Amniotic stem cell (primary cell): ENCODE results near the gene SPAG4.

Experiments
- DNase-seq: peaks from one replicate; lab custom pipeline; 2025; lab: John Stamatoyannopoulos, UW

Gene SPAG4

DNA sequence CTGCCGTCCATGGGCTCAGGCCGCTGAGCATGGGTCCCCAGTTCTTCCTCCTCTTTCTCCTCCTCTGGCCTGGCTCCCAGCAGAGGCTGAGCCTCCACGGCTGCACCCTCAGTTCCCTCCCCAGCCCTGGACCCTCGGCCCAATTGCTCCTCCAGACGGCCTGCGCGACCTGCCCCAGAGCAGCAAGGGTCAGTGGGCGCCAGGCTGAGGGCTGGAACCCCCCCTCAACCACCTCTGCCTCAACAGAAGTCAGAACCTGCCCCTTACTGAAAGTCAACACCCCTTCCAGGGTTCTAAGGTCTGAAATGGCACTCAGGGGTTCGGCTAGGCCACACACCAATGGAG, 15.9 kb upstream of the SPAG4 start:
- DNase-seq = no peak

DNA sequence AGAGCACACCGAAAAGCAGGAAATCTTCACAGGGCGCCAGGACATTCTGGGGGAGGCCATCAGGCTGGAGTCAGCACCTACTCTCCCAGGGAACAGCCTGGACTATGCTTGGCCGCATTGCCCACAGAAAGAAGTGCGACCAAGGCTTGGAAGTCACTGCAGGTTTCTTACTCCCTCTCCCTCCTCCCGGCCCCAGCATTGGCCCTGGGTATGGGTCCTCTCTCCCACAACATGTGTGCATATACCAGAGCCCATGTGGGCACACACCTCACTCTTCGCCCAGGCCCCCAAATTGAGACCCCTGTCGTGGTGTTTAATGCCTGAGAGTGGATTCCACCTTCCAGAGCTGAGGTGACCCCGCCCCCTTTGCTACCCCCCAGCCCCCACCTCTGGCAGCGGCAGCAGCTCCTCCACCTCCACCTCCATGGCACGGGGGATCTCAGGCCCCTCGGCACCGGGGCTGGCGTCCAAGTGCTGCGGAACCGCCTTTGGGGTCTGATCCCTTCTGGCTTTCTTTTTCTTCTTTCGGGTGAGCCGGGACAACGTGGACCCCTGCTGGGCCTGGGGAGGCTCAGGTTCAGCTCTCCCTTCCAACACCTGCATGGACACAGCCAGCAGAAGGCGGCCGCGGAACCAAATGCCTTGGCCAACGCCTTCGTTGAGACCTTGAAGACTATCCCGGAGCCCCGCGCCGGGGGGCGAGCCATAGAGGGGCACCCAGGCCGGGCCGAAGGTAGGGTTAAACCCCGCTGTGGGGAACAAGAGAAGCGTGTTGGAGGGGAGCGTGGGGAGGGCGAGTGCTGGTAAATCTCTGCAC, 15.2 kb upstream of the SPAG4 start:
- no peak for DNase-seq

- no peak for DNase-seq
Measured at GRCh38 chr20:35600993-35601973, 14.3 kb upstream of the SPAG4 start.

- DNase-seq = no peak
Measured at GRCh38 chr20:35601990-35602389, 13.6 kb upstream of the SPAG4 start.

DNA sequence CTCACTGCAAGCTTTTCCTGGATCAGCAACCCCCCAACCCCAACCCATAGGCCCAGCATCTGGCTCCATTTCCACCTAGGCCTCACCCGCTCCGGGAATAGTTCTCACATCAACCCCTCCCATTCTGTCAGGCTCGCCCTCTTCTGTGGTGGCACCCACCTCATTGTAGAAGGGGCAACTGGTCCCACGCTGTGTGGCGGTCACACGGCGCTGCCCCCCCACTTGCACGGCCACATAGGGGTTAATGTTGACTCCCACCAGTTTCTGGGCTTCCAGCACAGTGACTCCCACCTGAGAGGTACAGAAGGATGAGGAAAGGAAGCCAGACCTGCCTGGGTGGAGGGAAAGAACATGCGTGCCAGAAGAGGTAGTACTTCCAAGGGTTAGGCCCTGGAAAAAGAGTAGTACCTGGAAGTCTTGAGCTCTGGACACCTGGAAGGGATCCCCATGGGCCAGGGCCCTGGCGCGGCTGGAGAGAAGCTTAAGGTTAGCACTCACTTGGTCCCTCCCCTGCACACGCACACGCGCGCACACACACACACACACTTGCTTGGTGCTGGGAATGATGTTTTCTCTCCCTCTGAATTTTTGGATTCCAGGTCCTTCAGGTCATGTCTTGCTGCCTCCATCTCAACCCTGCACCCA, 12.7 kb upstream of the SPAG4 start:
- no peak for DNase-seq

DNA sequence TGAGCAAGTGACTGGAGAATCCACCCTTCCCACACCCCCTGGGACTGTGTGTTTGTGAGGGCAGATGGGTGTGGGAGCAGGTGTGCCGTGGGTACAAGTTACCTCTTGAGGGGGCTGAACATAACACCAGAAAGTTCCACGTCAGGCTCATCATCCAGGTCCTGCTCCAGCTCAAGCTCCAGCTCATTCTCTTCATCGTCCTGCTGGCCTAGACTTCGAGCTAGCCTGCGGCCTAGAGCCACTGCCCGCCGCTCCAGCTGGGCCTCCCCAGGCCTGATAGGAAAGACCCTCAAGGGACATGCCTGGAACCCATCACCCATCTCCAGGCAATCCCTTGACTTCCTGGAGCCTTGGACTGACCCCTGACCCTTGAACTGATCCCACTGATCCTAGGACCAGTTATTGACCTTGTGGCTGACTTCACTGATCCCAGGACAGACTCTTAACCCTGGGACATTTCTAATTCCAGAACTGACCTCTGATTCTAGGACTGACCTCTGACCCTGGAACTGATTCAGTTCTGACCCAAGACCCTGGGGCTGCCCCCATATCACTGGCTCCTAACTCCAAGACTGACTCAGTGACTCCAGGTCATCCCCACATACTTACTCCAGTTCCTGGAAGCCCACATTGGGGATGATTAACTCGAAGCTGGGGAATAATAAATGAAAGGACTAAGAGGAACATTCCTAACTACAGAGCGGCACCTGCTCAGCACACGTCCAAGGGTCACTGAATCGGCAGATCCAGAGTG, 11.8 kb upstream of the SPAG4 start:
- no peak for DNase-seq

DNA sequence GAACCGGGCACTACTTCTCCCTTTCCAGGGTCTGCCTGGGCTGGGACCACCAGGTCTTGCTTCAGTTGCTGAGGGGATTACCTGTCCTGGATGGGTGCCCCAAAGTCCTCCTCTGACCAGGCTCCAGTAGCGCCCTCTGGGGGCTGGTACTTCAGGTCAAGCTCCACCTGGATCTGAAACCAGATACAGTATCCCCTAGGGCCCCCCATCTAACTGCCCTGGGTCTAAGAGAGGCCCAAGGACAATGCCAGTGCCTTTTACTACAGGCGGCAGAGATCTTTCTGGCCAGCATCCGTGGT, 11.2 kb upstream of the SPAG4 start:
- DNase-seq = no peak

- DNase-seq = no peak
Measured at GRCh38 chr20:35606127-35606526, 9.5 kb upstream of the SPAG4 start.

DNA sequence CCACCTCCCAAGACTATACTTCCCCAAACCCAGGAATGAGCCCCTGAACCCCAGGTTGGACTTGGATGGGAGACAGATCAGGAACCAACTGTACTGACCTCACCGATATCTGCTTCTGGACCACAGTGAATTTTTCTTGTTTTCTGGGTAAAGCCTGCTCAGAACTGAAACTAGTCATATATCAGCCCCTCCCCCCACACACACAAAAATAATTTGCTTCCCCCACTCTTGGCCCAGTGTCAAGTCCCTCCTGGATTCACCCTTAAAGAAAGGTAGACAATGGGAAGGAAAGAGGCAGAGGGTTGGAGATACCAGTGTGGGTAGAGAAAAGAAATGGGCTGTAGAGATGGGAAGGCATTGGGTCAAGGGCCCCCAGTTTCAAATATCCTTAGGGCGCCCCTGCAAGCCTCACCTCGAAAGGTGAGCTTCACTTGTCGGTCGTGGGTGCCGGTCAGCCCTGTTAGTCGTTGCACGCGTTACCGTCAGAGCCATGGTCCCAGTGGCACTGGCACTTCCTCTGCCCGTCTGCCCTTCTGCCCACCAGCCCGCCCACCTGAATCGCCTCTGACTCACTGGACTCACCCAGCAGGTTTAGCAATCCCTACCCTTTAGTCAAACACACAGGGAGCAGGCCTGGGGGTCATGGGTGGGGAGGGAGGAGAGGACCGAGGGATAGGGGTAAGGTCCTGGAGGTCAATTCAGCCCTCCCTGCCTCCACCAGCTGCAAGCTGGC, 8.5 kb upstream of the SPAG4 start:
- DNase-seq = no peak

DNA sequence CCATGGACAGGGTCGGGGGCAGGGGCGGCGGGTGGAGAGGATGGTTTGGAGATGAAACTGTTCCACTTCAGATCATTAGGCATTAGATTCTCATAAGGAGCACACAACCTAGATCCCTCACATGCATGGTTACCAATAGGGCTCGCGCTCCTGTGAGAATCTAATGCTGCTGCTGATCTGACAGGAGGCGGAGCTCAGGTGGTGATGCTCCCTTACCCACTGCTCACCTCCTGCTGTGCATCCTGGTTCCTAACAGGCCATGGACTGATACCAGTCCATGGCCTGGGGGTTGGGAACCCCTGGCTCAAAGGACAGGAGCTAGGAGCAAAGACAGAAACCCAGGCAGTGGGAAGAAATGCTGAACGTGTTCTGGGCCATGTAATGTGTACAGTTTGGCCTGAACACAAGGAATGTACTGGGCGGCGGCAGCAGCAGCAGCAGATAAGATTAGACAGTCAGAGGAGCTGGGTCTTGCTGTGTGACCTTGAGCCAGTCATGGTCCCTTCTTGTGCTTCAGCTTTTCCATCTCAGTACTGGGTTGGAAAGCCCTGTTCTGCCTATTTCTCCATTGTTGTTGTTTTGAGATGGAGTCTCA, 4.7 kb upstream of the SPAG4 start:
- DNase-seq = no peak

DNA sequence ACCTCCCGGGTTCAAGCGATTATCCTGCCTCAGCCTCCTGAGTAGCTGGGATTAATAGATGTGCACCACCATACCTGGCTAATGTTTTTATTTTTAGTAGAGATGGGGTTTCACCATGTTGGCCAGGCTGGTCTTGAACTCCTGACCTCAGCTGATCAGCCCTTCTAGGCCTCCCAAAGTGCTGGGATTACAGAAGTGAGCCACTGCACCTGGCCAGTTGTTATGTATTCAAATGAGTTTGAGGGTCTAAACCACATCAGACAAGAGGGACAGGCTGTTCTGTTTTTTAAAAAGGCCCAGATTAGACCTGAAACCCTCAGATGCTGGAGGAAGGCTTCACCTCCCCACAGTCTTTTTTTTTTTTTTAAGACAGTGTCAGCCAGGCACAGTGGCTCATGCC, 4.1 kb upstream of the SPAG4 start:
- no peak for DNase-seq

GRCh38 chr20:35616465-35617396, 1.1 kb downstream of the SPAG4 start:
- no peak for DNase-seq

GRCh38 chr20:35617397-35618262, 2.0 kb downstream of the SPAG4 start:
- no peak for DNase-seq

DNA sequence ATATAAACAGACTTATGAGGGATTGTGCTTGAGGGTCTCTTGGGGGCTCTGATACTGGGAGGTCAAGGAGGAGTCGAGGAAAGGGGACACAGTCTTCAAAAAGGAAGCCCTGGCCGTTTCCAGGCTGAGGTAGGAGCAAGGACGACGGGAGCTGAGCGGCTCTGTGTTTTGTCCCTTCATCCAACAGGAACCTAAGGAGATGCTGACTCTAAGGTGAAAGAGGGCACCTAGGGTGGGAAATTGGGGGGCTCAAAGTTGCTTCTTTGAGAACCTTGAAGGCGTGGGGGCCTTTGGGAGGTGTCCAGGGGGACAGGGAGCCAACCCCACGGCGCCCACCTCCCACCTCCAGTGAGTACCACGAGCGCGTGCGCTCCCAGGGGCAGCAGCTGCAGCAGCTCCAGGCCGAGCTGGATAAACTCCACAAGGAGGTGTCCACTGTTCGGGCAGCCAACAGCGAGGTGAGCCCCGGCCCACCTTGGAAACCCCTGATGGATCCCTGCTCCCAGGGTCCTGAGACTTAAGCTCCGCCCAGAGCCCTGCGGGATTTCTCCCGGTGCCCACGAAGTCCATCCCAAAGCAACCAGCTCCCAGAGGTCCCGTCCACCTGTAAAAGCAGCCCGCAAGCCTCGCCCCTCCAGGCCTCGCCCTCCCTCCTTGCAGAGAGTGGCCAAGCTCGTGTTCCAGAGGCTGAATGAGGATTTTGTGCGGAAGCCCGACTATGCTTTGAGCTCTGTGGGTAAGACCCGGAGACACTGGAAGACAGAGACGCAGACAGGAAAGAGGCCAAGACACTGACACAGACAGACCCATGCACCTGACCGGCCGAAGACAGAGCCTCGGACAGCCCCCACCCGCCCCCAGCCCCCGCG, 2.9 kb downstream of the SPAG4 start:
- no peak for DNase-seq

DNA sequence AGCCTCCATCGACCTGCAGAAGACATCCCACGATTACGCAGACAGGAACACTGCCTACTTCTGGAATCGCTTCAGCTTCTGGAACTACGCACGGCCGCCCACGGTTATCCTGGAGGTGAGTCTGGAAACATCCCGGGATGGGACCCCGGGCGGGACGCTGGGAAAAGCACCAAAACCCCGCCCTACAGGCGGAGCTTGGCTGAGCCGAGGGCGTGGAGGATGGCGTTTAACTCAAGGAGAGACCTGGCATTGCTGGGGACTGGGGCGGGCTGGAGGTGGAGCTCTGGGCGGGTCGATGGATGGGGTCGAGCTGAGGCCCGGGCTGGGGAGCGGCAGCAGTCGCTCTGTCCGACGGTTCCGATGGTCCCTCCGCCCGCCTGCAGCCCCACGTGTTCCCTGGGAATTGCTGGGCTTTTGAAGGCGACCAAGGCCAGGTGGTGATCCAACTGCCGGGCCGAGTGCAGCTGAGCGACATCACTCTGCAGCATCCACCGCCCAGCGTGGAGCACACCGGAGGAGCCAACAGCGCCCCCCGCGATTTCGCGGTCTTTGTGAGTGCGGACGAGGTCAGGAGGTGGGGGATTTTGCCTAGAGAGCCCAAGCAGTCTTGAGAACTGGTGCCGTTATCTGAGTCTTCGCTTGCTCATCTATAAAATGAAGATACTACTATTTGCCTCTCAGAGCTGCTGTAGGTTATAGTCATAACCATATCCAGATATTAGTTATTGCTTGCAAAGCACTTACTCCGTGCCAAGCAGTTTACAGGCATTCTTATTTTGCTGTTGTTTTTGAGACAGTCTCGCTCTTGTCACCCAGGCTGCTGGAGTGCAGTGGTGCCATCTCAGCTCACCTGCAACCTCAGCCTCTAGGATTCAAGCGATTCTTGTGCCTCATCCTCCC, 3.8 kb downstream of the SPAG4 start:
- no peak for DNase-seq

DNA sequence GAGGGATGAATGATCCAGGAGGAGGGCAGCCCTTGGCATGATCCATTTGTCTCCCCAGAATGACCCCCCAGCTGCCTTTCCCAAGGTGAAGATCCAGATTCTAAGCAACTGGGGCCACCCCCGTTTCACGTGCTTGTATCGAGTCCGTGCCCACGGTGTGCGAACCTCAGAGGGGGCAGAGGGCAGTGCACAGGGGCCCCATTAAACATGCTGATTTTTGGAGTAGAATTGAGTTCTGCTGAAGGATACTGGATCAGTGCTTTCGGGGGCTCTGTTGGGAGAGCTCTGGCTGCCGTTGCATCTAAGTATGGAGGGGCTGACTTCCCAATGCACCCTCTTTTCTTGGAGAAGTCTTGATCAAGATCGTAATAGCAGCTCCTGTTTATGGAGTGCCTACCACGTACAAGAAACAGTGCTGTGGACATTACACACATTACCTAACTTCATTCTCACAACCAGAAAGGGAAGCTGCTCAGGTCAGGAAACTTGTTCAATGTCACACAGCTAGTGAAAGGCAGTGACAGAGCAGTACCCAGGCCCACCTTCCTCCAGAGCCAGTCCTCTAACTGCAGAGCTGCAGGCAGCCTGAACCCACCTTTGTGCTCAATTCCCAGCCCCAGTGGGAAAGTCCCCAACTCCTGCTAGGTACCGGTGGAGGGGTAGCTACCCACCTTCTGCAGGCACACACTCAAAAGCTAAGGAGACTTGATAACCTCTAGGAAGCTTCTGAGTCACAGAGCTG, 5.4 kb downstream of the SPAG4 start:
- no peak for DNase-seq
